Measurements from ENCODE around the gene PITX3. TPM values are rescaled to one million over a fixed set of nuclear protein-coding genes. Genes with fewer than 3 reads are reported as not detected.

Gene PITX3
- total and polyA plus RNA-seq, 10 of the 15 experiments (the other 5 are each of a cell fraction or from before 2014, with no cell fraction given) = not detected

- Histone ChIP-seq H2AFZ (ENCODE audit: control insufficient read depth, low read depth, low read length) (no peak overlapping the region), H3K27me3 (replicated peaks in 1 of 2; ENCODE audit: control insufficient read depth in 2 of 2, insufficient read depth in 2 of 2, low read length in 1 of 2) (no peaks in the 10 kb centered on the region), H4K20me1 (ENCODE audit: control insufficient read depth, insufficient read depth) (peaks cover 4% of the 10 kb centered on the region; the same call in 1 of the 2 replicates), H3K4me2 (ENCODE audit: control insufficient read depth, insufficient read depth) (no peak overlapping the region), H3K36me3 (ENCODE audit: control insufficient read depth in 2 of 2, insufficient read depth in 2 of 2, low read length in 1 of 2) (peaks cover 7 to 24% of the 10 kb centered on the region in 2 experiments), H3K4me1 (ENCODE audit: control insufficient read depth, insufficient read depth, low read length) (no peaks in the 10 kb centered on the region), H3K9me3 (replicated peaks; ENCODE audit: control insufficient read depth, insufficient read depth, low read length) (no peaks in the 10 kb centered on the region), H3K9ac (ENCODE audit: control insufficient read depth, insufficient read depth, low read length) (no peak overlapping the region), H3K4me3 (no peak overlapping the region), H3K27ac (ENCODE audit: control insufficient read depth, insufficient read depth) (no peak overlapping the region), H3K79me2 (ENCODE audit: control insufficient read depth, insufficient read depth, low read length) (peaks cover 6% of the 10 kb centered on the region)
- POLR2A ChIA-PET = interaction anchor here (2.0 kb wide), 1 partner anchor 10 kb away, joined by 5 read pairs; no protein-coding TSS in a partner anchor
- 83% methylated on average over 4 of the region's 4 CpGs for WGBS (ENCODE audit: insufficient coverage, insufficient replicate concordance, low lambda C conversion rate, missing lambda C conversion rate)
- no peak for ATAC-seq
- SMC1A ChIA-PET (ENCODE audit: uncharacterized antibody, unreplicated experiment) = interaction anchor here (0.8 to 1.0 kb wide), 3 partner anchors 16 to 22 kb away, joined by 3 to 4 read pairs (median 3); no protein-coding TSS in a partner anchor
- in situ Hi-C loops (cut with MboI) = no loop called here
- DNase-seq (ENCODE audit: low read depth, low spot score) = no peak
- intact Hi-C loops (cut with micrococcal nuclease; ENCODE audit: unreplicated experiment) = no loop called here
- BruUV-seq (replicated peaks) = no TSS peak
- FAIRE-seq = no peak
- CTCF ChIA-PET = interaction anchor here (0.5 kb wide), 1 partner anchor 235 kb away, joined by 3 read pairs; no protein-coding TSS in a partner anchor
- RAD21 ChIA-PET (ENCODE audit: unreplicated experiment) = interaction anchor here (1.1 kb wide), 1 partner anchor 89 kb away, joined by 3 read pairs; no protein-coding TSS in a partner anchor
- TF ChIP-seq NFYB (IDR thresholded peaks at IDR 0.05; ENCODE audit: insufficient read depth, low read depth, low read length) = no peak
- TF ChIP-seq, protein P1, sequence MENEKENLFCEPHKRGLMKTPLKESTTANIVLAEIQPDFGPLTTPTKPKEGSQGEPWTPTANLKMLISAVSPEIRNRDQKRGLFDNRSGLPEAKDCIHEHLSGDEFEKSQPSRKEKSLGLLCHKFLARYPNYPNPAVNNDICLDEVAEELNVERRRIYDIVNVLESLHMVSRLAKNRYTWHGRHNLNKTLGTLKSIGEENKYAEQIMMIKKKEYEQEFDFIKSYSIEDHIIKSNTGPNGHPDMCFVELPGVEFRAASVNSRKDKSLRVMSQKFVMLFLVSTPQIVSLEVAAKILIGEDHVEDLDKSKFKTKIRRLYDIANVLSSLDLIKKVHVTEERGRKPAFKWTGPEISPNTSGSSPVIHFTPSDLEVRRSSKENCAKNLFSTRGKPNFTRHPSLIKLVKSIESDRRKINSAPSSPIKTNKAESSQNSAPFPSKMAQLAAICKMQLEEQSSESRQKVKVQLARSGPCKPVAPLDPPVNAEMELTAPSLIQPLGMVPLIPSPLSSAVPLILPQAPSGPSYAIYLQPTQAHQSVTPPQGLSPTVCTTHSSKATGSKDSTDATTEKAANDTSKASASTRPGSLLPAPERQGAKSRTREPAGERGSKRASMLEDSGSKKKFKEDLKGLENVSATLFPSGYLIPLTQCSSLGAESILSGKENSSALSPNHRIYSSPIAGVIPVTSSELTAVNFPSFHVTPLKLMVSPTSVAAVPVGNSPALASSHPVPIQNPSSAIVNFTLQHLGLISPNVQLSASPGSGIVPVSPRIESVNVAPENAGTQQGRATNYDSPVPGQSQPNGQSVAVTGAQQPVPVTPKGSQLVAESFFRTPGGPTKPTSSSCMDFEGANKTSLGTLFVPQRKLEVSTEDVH (IDR thresholded peaks at IDR 0.05; ENCODE audit: low read depth, partially characterized antibody) = no peak
- TF ChIP-seq, protein P2, sequence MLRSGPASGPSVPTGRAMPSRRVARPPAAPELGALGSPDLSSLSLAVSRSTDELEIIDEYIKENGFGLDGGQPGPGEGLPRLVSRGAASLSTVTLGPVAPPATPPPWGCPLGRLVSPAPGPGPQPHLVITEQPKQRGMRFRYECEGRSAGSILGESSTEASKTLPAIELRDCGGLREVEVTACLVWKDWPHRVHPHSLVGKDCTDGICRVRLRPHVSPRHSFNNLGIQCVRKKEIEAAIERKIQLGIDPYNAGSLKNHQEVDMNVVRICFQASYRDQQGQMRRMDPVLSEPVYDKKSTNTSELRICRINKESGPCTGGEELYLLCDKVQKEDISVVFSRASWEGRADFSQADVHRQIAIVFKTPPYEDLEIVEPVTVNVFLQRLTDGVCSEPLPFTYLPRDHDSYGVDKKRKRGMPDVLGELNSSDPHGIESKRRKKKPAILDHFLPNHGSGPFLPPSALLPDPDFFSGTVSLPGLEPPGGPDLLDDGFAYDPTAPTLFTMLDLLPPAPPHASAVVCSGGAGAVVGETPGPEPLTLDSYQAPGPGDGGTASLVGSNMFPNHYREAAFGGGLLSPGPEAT (IDR thresholded peaks at IDR 0.05; ENCODE audit: low read depth) = no peak
- TF ChIP-seq SIN3A (IDR thresholded peaks at IDR 0.05; ENCODE audit: low read depth, low read length) = no peak
- TF ChIP-seq NR2F1 (conservative IDR thresholded peaks at IDR 0.05) = no peak
- no peak for TF ChIP-seq FOS (IDR thresholded peaks at IDR 0.05; ENCODE audit: borderline replicate concordance, extremely low read depth, insufficient read length)
- TF ChIP-seq POU2F2 (IDR thresholded peaks at IDR 0.05; ENCODE audit: borderline replicate concordance, low read depth, low read length) = no peak
- no peak for TF ChIP-seq NBN (IDR thresholded peaks at IDR 0.05)
Measured at GRCh38 chr10:102262744-102263370, 21.5 kb upstream of the PITX3 start.

Data from GM12878 (cell line).